GM18502 (cell line): ENCODE measurements around the gene NME9.

Experiments used
- ATAC-seq: cut with Tn5 transposase; IDR thresholded peaks from one replicate; pipeline ENCODE4 v1.9.1; 2021; ENCODE audit warnings: mild to moderate bottlenecking; ENCODE audit not compliant: unreplicated experiment, poor library complexity

NME9 gene

DNA sequence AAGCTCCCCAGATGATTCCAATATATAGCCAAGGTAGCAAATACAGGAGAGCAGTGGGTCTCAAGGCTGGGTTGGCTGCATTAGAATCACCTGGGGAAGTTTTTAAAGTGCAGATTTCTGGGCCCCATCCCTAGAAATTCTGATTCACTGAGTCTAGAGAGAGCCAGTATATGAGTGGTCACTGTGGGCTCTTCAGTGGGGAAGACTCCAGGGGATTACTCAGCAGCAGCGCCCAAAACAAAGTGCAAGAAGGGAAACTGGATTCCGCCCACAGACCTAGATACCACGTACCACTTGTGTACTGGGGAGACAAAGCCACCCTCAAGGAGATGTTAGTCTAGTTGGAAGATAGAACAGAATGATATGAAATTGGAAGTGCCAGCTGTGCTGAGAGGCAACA lies 40.0 kb downstream of the NME9 start:
- ATAC-seq: no peak

DNA sequence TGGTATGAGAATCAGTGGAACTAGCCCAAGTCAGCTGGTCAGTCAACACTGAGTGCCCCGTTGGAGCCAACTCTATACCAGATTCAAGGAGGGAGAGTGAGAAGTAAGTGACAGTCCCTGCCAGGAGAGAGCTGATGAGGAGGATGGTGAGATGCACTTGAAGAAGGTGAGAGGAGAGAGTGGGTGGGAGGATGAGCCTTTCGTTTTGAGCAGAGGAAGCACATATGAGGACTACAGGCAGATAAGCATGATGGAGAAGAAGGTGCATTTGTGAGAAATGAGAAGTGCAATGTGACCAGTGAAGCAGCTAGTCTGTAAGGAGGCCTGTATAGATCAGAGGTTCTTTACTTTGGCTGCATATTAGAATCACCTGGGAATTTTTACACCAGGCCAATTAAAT lies 40.4 kb downstream of the NME9 start:
- no peak for ATAC-seq

DNA sequence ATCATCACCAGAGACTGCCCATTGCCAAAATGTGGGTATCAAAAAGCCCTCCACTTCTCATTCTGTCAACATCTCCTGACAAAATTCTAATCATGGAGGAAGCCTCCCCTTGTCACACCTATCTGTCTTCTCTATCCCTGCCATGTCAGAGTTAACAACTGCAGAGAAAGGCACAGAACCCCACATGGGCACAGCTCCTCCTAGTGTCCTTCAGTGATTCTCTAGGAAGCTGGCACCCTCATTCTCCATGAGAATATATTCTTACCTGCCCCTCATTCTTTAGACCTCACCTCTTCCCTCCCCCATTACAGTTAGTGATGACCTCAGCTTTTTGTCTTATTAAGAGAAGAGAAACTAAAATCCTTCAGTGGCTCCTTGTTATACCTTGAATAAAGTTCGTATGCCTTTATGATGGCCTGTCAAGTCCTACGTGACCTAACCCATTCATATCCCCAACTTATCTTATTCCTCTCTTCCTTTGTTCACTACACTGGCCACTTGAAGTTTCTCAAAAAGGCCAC lies 44.6 kb downstream of the NME9 start:
- no peak for ATAC-seq

DNA sequence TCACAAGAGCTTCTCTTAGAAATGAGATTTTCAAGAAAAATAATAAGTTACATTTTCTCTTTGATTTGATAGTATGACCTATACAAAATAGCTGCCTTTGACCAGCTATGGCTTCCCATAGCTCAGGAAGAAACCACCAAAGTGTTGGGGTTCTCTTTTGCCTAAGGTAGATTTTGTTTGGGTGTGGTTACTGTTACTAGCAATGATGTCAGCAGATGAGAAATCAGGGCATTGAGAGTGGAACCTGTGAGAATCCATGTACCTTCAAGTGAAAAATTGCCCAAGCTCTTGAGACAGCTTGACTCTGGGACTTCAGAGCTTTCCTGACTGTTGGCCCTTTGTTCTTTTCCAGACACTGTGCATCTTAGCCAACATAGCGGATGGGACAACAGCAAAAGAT lies 45.6 kb downstream of the NME9 start:
- no peak for ATAC-seq

DNA sequence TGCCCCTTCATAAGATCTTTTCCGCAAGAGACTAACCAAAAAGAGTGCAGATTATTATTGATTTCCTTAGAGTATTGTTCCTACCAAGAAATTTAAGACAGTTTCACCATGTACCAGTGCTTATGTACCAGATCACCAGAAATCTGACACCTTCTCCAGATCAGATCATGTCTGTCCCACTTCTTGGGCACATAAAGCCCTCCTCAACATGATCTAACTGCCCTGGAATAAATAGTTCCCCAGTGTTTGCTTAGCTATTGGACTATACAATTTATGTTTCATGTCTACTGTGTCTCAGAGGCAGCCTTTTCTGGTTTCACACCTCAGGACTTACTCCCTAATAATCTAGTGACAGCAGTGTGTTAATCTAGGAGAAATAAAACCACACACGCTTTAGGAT lies 46.8 kb downstream of the NME9 start:
- no peak for ATAC-seq

DNA sequence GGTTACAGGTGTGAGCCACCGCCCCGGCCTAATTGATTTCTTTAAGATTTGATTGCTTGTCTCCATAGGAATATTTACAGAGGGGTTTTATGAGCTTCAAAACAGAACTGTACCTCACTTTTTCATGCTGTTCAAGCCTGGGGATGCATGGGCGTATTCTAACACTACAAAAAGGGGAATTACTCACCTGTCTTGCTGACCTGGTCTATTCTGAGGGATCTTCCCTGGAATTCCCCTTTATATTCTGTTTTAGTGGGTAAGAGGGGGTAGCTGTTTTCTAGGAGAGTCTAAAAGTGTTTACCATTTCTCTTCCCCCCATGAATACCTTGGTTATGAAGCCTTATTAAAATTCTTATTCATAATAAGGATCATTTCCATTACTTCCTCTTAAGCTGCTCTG lies 48.1 kb downstream of the NME9 start:
- no peak for ATAC-seq

DNA sequence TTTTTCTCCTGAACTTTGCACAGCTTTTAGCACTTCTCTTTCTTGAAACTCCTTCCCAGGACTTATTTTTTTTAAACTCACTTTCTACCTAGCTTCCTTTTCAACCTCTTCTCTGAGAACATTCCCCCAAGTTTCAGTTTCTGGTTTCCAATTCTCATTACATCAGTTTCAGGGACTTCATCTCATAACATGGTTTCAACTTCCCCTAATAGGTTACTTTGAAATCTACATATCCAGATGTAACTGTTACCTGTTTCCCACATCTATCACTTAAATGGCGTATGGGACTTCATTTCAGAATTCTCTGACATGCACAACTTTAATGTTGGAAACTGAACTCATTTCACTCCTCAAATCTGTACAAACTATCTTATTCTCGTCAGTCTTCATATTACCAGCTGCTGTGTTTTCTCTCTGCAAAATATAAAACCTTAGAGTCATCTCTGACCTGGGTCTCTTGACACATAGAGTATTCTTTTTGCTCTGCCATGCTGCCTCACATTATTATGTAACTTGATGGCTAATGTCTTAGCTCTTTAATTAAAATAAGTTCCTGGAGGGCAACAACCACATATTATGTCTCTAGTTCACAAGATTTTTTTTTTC lies 58.4 kb downstream of the NME9 start:
- no peak for ATAC-seq

DNA sequence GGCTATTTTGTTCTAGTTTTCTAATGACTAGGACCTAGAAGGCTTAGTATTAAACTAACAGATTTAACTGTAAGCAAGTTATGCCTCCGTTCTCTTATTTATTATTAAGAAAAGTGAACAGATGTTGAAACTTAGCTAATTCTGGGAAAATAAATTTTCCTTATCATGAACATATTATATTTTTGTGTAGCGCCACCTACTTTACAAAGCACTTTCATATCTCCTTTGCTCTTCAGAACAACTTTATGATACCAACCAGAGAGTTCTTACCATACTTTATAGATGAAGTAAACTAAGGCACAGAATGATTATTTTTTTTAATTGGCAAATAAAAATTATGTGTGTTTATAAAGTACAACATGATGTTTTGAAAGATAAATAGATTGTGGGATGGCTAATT lies 59.4 kb downstream of the NME9 start:
- no peak for ATAC-seq

DNA sequence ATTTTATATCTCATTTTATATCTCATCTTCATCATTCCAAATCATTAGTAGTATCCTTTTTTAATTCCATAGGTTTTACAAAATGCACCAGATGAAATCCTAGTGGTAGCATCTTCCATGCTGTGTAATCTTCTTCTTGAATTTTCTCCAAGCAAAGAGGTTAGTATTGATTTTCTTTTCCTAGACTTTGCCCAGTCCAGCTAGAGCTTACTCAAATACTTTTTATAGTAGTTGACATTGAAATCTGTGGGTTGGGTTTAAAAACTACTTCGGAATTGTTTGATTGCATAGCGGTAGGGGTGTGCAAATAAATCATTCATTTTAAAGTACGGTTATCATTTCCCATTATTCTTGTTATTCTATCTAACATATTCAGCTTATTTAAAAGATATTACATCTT lies 62.6 kb downstream of the NME9 start:
- ATAC-seq: no peak

DNA sequence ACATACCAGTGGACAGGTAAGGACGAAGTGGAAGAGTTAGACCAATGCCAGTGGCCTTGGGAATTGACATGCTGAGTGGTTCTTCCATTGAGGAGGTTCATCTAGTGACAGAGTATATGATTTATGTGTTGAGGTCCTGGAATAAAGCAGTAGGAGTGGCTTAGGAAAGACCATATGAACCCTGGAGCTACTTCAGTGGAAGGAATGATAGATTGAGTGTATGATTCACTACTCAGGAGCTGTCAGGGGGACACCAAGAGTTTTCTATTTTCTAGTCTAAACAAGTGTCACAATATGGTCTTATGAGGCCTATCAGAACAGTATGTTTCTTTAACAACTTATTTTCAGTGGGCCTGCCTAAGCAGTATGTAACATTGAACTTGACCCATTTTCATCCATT lies 63.9 kb downstream of the NME9 start:
- no peak for ATAC-seq

DNA sequence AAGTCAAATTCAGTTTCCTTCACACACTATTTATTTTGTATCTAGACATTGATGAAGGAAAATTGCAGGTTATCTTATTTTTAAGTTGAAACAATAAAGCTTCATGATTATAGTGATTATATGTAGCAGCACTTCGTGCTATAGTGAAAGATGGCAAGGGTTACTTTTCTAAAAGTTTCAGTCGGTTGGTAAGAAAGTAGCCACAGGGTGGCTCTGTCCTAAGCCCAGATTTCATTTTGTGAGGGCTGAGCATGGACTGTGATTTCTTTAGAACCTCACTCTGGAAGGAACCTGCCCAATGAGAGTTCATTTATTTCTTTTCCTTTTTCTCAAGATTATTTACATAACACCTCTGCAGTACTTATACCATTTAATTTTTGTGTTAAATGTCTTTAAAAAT lies 66.5 kb downstream of the NME9 start:
- no peak for ATAC-seq

DNA sequence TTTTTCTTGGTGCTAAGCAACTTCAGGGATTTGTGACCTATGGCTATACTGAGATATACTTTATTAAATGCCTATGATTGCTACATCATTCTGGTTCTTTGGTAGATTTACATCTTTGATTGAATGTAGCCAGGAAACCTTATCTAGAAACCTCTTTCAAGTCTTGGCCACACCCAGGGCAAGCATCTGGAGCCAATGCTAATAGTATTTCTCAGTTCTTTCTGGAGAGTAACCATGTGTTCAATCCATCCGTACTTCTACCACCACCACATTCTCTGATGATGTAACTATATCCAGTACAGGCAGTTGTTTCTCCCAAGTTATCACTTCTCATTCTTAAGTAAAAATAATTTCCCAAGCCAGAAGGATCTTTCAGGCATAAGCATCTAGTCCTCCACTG lies 69.0 kb downstream of the NME9 start:
- no peak for ATAC-seq

DNA sequence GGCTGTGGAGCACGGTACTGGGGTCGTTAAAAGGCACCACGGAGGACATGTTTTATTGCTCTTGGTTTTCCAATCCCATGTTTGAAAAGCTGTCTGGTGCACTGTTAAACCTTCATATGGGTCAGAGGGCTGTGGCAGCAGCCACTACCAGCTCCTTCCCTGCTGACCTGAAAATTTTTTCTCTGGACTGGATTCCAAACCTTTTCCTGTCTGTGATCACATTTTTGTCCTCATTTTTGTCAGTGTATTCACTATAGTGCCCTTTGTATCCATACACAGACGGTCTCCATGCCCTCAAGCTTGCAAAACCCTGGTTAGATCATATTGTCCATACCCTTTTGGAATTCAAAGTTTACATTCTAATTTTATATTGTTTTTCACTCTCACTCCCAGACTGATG lies 70.5 kb downstream of the NME9 start:
- ATAC-seq: no peak

DNA sequence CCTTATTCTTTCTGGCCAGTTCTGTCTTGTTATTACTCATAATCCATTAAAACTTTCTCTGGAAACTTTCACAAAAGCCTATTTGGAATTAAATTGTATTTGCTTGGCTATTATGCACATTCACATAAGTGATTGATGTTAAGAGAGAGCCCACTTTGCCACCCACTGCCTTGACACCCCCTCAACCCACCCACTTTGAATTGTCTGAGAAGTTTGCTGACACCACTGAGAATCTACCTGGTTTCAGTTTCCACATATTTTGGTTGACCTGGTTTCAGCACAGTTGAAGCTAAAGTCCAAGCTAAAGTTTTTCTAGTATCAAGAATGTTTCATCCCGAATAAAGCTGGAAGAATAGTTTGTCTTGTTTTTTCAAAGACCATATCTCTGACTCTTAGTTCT lies 71.7 kb downstream of the NME9 start:
- ATAC-seq: no peak

DNA sequence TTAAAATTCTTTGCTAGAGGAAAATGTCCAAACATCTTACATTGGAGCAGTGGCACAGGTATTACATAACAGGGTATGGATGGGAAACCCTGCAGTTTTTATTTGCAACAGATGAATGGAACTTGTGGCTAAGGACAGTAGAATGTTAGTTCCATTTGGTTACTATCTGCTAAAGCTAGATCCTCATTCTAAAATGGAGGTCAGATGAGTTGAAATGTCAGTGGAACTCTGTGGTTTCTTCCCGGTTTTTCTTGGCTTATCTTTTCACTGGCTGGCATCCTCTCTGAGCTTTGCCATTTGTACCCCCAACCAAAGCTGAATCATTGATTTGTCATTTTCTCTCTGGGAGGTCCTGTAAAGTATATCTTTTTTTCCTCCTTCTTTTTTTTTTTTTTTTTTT lies 73.6 kb downstream of the NME9 start:
- ATAC-seq: no peak

DNA sequence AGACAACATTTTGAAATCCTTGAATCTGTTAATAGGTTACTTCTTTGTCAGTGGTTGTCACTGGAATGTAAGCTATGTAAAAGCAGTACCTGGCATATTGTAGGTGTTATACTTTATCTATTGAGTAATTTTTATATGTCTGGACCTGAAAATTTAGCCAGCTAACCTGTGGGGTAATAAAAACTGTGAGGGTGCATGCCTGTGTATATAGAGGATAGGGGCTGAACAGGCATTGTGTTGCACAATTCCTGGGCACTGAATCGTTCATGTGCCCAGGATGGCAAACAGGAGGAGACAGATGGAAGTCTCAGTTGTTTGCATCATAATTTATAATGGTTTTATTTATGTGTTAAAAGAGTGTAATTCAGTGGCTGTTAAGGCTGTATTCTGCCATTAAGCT lies 75.4 kb downstream of the NME9 start:
- ATAC-seq: no peak

DNA sequence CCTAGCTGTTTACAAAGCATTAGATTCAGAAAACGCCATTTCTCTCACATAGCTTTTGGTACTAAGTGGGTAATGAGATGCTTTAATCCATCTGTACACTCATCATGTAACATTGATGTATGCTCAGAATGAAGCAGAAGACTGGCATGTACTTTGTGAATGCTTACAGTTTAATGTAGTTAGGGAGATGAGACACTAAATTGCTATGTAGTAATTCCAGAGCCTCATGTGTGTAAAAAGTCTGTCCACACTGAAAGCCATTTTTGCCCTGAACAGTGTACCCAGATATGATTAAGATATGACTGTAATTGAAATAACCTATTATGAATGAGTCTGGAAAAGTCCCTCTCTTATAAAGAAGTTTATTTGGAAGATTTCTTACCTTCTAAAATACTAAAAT lies 76.0 kb downstream of the NME9 start:
- no peak for ATAC-seq
